Motor neuron (in vitro differentiated cells): Measurements from ENCODE around the gene RXRG. TPM values are rescaled to one million over a fixed set of nuclear protein-coding genes. Genes with fewer than 3 reads are reported as not detected.
A peak's percentile ranks its signal among the peaks of the same experiment; 100 is the strongest.

Experiments
- ATAC-seq, 8 experiments: fragments of 200-7000 bp; cut with Tn5 transposase; replicated peaks in 6 of 8; 2 replicates each; pipeline ENCODE4 v1.8.0; 2021; ENCODE audit warnings: mild to moderate bottlenecking in 8 of 8, moderate library complexity in 8 of 8
- H3K27ac ChIP-seq, 2 donors: fragments of 250-450 bp; sonication (Bioruptor Pico); 2 replicates each; pipeline ENCODE4 v1.9.0; 2021; ENCODE audit warnings: antibody characterized with exemption in 2 of 2, mild to moderate bottlenecking in 2 of 2, moderate library complexity in 1 of 2
- H3K4me1 ChIP-seq, 2 donors: fragments of 250-450 bp; sonication (Bioruptor Pico); replicated peaks in 1 of 2; 2 replicates each; pipeline ENCODE4 v1.6.1; 2021; ENCODE audit warnings: antibody characterized with exemption in 2 of 2, mild to moderate bottlenecking in 2 of 2, moderate library complexity in 1 of 2
- H3K4me3 ChIP-seq, 5 donors: fragments of 250-450 bp; sonication (Bioruptor Pico); 2 replicates each; pipeline ENCODE4 v1.9.0; 2021; ENCODE audit warnings: antibody characterized with exemption in 5 of 5, mild to moderate bottlenecking in 5 of 5, moderate library complexity in 4 of 5
- WGBS, 10 experiments: fragments of 450-650 bp; shearing (Covaris generic); methylation state at CpG; one replicate each; pipeline ENCODE4 v1.0.0; 2022; 5-methylcytosine and 5-hydroxymethylcytosine counted together
- in situ Hi-C, 9 experiments: fragments of 400-800 bp; cut with MboI; loops; one replicate each; pipeline ENCODE4 v1.15.0; 2021; ENCODE audit warnings: low sequenced_read_pairs in 9 of 9, low pct_unique_long_range_greater_than_20kb in 2 of 9; ENCODE audit not compliant: unreplicated experiment in 9 of 9
- total RNA-seq, 8 experiments: library from RNA; unstranded; fragments of 300-600 nt; gene quantifications; 2 replicates each; pipeline versions ENCODE4 v1.2.3 to v1.2.4, GENCODE V29; 2022

The RXRG gene
- total RNA-seq, 8 experiments from 2014 or later, result 7.8 to 27.5 (median 13.1) TPM; not detected in 3

GRCh38 chr1:165355139-165355976 is 89.6 kb downstream of the RXRG start:
- in situ Hi-C loops, result loop anchor here in 7 of 9 experiments (25.0 kb wide), 2 partner anchors 93 to 218 kb away; no protein-coding TSS in a partner anchor
- H3K4me1 ChIP-seq, result peaks cover 8 to 21% of the 10 kb centered on the region in 2 donors
- H3K27ac ChIP-seq, result no peak overlapping the region
- no peak overlapping the region for H3K4me3 ChIP-seq
- 5 to 9% (median 7%) methylated on average over 5 to 24 of the region's 53 CpGs; no CpG with 5 or more reads in 6 of the 10 experiments for WGBS, 10 experiments
- no peak for ATAC-seq

GRCh38 chr1:165354739-165355138 is 90.2 kb downstream of the RXRG start:
- 0 to 100% (median 9%) methylated on average over 1 to 20 of the region's 22 CpGs; no CpG with 5 or more reads in 3 of the 10 experiments for WGBS, 10 experiments
- in situ Hi-C loops, result loop anchor here in 7 of 9 experiments (25.0 kb wide), 2 partner anchors 92 to 217 kb away; no protein-coding TSS in a partner anchor
- Histone ChIP-seq H3K27ac (no peak overlapping the region), H3K4me3 (no peak overlapping the region), H3K4me1 (peaks cover 8 to 21% of the 10 kb centered on the region in 2 donors)
- ATAC-seq, result no peak

GRCh38 chr1:165353731-165354671 is 90.9 kb downstream of the RXRG start:
- in situ Hi-C loops, result loop anchor here in 7 of 9 experiments (25.0 kb wide), 2 partner anchors 92 to 217 kb away; no protein-coding TSS in a partner anchor
- 0 to 96% (median 9%) methylated on average over 3 to 50 of the region's 52 CpGs for WGBS, 10 experiments
- no peak overlapping the region for H3K4me3 ChIP-seq

DNA sequence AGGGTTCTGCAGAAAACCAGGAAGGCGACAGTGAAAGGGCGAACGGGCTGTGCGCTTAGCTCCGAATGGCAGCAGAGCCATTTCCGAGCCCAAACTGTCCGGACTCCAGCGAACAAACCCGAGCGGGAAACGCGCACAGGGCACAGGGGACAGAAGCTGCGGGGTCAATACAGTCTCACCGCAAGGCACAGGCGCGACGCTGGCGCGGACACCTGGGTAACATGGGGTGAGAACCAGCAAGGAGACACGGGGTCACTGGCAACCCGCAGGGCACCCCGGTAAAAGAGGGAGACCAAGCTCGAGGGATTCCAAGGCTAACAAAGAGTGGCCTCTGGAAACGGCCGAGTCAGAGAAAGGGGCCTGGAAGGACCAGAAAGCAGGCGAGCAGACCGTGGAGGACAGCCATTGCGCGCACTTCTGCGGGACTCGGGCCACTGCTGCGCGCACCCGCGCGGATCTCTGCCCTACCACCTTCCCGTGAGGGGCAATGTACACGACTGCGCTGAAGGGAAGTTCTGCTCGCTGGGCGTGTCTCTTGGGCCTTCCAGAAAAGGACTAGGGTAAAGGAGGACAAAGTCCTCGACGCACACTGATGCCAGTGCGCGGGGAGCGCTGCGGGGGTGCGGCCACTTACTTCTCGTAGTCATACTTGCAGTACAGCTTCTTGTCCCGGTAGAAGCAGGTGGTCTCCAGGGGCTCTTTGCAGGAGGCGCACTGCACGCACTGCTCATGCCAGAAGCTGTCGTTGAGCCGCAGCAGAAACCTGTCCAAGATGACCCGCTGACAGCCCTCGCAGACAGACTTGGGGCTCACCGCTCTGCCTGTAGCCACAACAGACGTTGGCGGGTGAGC is 92.3 kb downstream of the RXRG start:
- peak overlapping the region in 1 of 5 donors; percentile 1 for H3K4me3 ChIP-seq
- WGBS, 10 experiments, result 2 to 70% (median 5%) methylated on average over 2 to 41 of the region's 59 CpGs; no CpG with 5 or more reads in 2 of the 10 experiments
- peak in 4 of 8 experiments; percentile 36 to 49 (median 38) for ATAC-seq
- H3K27ac ChIP-seq, result no peak overlapping the region
- peaks cover 8 to 21% of the 10 kb centered on the region in 2 donors for H3K4me1 ChIP-seq
- in situ Hi-C loops, result loop anchor here in 7 of 9 experiments (25.0 kb wide), 2 partner anchors 90 to 215 kb away; no protein-coding TSS in a partner anchor

More at GRCh38 chr1:165353731-165354671, 90.9 kb downstream of the RXRG start:
- H3K27ac ChIP-seq, result no peak overlapping the region
- peaks cover 8 to 21% of the 10 kb centered on the region in 2 donors for H3K4me1 ChIP-seq
- no peak for ATAC-seq

DNA sequence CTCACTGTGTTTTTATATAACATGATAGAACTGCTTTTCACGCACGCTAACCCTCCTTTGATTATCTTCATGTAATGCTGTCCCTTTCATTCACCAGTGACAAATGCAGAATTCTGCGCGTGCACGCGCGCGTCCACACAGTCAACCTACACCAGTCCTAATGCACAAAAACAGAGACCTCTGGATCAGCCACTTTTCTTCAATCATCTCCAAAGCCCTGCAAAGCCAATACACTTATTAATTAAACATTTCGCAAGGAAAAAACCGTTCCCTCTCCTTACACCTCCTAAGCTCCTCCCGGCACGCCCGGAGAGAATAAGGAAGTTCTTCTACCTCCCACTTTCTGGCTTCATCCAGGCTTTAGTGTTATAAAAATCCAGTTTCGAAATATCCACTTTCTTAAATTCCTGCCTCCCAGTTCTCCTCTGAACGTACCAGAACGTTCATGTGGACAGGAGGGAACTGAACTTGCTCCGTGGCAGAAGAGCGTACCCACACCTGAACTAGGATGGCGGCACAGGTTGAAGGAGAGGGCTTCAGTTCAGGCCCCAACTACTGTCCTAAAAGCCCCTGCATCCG is 93.0 kb downstream of the RXRG start:
- WGBS, 10 experiments, result 0 to 92% (median 11%) methylated on average over 3 to 20 of the region's 20 CpGs; no CpG with 5 or more reads in 1 of the 10 experiments
- in situ Hi-C loops, result loop anchor here in 7 of 9 experiments (25.0 kb wide), 2 partner anchors 90 to 215 kb away; no protein-coding TSS in a partner anchor
- no peak for ATAC-seq
- Histone ChIP-seq H3K4me1 (peaks cover 8 to 21% of the 10 kb centered on the region in 2 donors), H3K4me3 (no peak overlapping the region), H3K27ac (no peak overlapping the region)

Other genes with a start within 250 kb of the RXRG start
- gene LMX1A, start 88.4 kb downstream of the RXRG start, total RNA-seq, result under 1 TPM in 6 of 8 experiments, not detected in 2; 0.09 to 0.57 (median 0.16) TPM
- gene LRRC52, start 98.9 kb upstream of the RXRG start, total RNA-seq, result under 1 TPM in 5 of 8 experiments, not detected in 3; 0.14 to 1.00 (median 0.31) TPM
- gene MGST3, start 186.1 kb upstream of the RXRG start, total RNA-seq, result 100 to 1,000 TPM in 7 of 8 experiments, 10 to 100 TPM in 1; 56.3 to 337 (median 224) TPM